GM12875 (cell line): ENCODE data around the gene CACNA1H.
"Not testable (repeated sequence)": the region's sequence is repeated elsewhere in the genome, so short reads cannot be mapped to it uniquely, and the experiment has no call there.

Experiments
- H3K4me3 ChIP-seq: one replicate; pipeline ENCODE4 v1.5.1; 2011; ENCODE audit warnings: low read depth, low read length, control low read depth
- CTCF ChIP-seq: IDR thresholded peaks from 2 replicates; pipeline ENCODE4 v1.5.1; 2011; ENCODE audit warnings: low read depth, mild to moderate bottlenecking, control low read depth, inconsistent platforms, low read length, moderate library complexity, borderline replicate concordance; ENCODE audit not compliant: insufficient read depth

CACNA1H gene

GRCh38 chr16:1255276-1256122 lies 102.6 kb downstream of the CACNA1H start, which contains the start of gene TPSD1:
Gene TPSD1, plus strand, starts transcription at chr16:1256069. Its CDS starts 212 bp downstream, at chr16:1256281.
- not testable (repeated sequence) for H3K4me3 ChIP-seq

- not testable (repeated sequence) for H3K4me3 ChIP-seq
Measured at GRCh38 chr16:1256296-1256873, 103.5 kb downstream of the CACNA1H start.

- no peak overlapping the region for H3K4me3 ChIP-seq
- no peak for TF ChIP-seq CTCF
Measured at GRCh38 chr16:1256874-1257322, 104.0 kb downstream of the CACNA1H start.

- TF ChIP-seq CTCF = no peak
- H3K4me3 ChIP-seq = no peak overlapping the region
Measured at GRCh38 chr16:1257561-1258224, 104.8 kb downstream of the CACNA1H start.

GRCh38 chr16:1258225-1258600 lies 105.3 kb downstream of the CACNA1H start:
- H3K4me3 ChIP-seq = no peak overlapping the region
- TF ChIP-seq CTCF = no peak

GRCh38 chr16:1258906-1259759 lies 106.2 kb downstream of the CACNA1H start:
- no peak for TF ChIP-seq CTCF
- no peak overlapping the region for H3K4me3 ChIP-seq

GRCh38 chr16:1259760-1260068 lies 106.8 kb downstream of the CACNA1H start:
- no peak overlapping the region for H3K4me3 ChIP-seq
- TF ChIP-seq CTCF = no peak
